Measurements from ENCODE around the gene PLA1A.

- TF ChIP-seq CTCF (IDR thresholded peaks at IDR 0.05) (no peak), EZH2 (IDR thresholded peaks at IDR 0.05; ENCODE audit: borderline replicate concordance, insufficient read depth, low read depth, low read length, poor library complexity, severe bottlenecking) (no peak)
These were observed 22.2 kb upstream of the PLA1A start for GRCh38 chr3:119575507-119575906.
